GM18508 (cell line): ENCODE data around the gene P4HB.

Source experiments
- ATAC-seq: cut with Tn5 transposase; IDR thresholded peaks from one replicate; pipeline ENCODE4 v1.9.1; 2021; ENCODE audit warnings: moderate number of reproducible peaks; ENCODE audit not compliant: insufficient read depth, unreplicated experiment

Gene P4HB

DNA sequence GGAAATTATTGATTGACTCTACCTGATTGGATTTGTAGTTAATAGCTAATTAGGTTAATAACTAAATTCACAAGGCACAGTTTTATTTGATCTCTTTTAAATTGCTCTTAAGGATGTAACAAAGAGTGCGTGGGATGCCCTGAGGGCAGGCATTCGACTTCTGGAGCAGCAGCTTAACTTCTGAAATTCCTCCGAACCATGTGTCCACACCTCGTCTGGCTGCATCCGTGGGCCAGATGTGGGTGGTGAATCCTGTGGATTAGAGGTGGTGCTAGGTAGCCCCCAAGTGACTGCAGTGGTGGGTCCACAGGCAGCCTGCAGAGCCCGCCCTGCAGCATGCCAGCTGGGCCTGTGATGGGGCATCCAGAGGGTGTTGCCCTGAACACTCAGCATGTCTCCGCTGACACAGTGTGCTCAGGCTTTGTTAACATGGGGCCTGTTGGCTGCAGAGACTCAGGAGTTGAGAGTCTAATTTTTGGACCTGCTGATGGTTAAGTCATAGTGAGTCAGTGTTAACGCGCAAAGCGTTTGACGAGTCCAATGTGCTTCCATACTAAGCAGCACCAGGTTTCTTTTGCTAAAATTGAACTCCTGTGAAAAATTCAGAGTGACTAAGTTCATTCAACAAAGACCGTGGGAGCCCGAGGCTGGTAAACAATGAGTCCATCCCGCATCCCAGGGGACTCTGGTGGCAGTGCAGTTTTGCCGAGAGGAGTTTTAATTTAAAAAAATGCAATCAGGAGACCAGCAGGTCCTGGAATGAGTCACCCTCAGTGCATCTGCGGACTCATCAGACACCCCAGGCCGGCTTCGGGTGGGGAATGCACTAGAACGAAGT lies 37.9 kb upstream of the P4HB start:
- no peak for ATAC-seq

DNA sequence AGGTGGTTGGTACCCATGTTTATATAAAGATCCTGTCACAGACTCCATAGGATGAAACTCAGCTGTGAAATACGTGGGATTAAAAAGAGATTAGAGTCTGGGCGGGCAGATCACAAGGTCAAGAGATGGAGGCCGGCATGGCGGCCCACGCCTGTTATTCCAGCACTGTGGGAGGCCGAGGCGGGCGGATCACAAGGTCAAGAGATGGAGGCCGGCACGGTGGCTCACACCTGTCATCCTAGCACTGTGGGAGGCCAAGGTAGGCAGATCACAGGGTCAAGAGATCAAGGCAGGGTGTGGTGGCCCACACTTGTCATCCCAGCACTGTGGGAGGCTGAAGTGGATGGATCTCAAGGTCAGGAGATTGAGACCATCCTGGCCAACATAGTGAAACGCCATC lies 35.1 kb upstream of the P4HB start:
- no peak for ATAC-seq

- ATAC-seq: no peak
These were observed 30.9 kb upstream of the P4HB start for GRCh38 chr17:81891303-81891552.

DNA sequence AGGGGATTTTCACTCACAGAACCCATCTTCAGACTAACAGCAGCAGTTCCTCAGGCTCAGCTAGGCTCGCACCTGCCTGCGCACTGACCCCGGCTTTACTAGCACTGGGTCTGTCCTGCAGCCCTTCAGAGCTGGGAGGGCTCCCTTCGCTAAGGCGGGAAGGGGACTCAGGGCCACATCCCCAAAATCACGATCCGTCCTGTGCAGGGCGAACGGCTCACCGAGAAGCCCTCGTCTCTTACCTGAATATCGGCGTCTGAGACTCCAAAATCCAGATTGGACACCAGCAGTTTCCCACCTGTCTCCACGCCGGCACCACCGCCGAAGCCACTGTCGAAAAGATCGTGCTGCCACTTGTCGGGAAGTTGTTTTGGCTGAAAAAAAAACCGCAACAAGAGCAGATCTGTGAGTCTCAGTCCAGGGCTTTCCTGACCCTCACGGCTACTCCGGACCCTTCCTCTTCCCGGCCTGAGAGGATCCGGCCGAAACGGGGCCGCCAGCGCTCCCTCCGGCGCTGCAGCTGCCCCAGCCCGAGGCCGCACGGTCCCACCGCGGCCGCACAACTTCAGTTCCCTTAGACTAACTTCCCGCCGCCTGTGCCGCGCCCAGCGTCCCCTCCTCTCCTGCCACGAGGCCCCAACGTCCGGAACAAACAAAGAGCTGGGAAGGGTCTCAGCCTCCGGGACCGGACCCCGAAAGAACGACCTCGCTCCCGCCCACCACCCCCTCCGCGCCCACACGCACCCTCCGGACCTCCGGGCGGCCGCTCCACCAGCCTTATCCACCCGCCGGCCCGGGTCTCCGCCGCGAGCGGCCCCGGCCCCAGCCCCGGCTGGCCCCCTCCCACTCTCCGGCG lies 30.3 kb upstream of the P4HB start:
- ATAC-seq: no peak

- ATAC-seq: no peak
These were observed 29.3 kb upstream of the P4HB start for GRCh38 chr17:81889602-81890001.

DNA sequence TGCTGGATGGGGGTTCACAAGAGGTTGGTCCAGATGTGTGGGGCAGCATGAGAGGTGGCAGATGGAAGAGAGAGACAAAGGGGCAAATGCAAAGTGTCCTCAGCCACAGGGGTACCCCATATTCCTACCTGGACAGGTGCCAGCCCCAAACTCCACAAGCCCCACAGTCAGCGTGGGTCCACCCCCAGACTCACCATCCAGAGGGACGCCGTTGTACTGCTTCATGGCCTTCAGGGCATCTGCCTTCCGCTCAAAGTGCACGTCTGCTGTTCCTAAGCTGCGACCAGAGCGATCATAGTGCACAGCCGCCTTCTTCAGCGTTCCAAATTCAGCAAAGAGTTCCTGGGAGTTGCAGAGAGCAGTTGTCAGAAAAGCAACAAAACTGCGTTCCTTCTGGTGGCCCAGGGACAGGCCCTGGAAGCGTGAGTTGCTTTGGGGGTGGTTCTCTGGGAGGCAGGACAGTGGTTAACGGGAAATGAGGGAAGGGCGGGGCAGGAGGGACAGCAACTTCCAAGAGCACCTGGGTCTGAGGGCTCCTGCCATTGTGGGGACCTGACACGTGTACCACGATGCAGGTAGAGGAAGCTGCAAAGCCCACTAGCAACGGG lies 28.8 kb upstream of the P4HB start:
- ATAC-seq: no peak

DNA sequence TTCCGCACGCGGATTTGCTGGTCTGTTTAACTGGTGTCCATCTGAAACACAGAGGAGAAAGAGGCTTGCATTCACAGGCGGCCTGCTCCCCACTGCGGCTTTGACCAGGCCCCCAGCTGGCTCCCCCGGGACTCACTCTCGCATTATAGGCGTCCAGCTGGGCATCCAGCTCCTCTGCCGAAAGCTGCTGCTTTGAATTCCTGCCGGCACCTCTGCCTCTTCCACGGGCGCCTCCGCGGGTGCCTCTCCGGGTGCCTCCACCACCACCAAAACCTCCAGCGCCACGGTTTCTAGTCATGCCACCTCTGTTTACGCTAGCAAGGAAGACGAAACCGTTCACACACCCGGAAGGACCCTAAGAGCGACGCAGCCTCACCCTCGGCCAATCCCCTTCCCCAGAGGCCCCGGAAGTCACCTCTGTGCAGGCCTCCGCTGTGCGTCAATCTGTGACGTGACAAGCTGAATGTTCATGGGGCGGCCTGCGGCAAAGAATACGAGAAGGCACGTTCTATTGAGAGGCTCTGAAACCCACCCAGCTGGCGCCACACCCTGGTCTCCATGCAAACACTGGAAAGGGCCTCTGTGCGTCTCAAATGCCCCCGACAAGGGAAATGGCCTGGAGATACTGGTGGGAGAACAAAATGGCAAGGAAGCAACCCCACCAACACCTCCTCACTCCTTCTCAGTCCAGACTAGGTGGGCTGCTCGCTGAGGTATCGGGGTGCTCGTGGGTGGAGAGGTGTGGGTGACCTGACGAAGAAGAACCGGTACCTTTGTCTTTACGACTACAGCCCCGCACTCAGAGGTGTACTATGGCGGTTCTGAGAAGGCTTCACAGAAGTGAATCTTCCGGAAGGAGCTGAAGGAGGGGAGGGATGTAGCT lies 28.0 kb upstream of the P4HB start:
- no peak for ATAC-seq

GRCh38 chr17:81885869-81886548 lies 25.7 kb upstream of the P4HB start:
- no peak for ATAC-seq

- ATAC-seq: no peak
These were observed 25.1 kb upstream of the P4HB start for GRCh38 chr17:81885454-81885853.

GRCh38 chr17:81884968-81885367 lies 24.6 kb upstream of the P4HB start:
- ATAC-seq: no peak

GRCh38 chr17:81884520-81884919 lies 24.2 kb upstream of the P4HB start:
- no peak for ATAC-seq

DNA sequence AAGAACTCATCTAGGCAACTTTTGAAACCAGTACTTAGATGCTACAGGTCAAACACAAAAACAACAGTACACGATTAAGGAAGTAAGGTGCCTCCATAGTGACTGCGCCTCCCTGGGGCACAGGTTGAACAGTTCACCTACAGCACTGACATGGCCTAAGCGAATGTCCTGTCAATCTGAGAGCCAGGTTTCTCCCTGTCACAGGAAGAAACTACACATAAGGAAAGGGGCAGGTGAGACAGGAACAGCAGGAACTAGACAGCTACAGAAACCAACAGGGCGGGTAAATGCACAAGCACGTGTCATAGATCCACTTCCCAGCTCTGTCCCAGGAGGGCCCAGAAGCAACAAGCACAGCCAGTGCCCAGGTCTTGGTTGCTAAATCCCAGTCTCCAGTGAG lies 18.8 kb upstream of the P4HB start:
- ATAC-seq: no peak

GRCh38 chr17:81878294-81878693 lies 18.0 kb upstream of the P4HB start:
- ATAC-seq: no peak

- ATAC-seq: no peak
These were observed 17.2 kb upstream of the P4HB start for GRCh38 chr17:81877569-81877968.

DNA sequence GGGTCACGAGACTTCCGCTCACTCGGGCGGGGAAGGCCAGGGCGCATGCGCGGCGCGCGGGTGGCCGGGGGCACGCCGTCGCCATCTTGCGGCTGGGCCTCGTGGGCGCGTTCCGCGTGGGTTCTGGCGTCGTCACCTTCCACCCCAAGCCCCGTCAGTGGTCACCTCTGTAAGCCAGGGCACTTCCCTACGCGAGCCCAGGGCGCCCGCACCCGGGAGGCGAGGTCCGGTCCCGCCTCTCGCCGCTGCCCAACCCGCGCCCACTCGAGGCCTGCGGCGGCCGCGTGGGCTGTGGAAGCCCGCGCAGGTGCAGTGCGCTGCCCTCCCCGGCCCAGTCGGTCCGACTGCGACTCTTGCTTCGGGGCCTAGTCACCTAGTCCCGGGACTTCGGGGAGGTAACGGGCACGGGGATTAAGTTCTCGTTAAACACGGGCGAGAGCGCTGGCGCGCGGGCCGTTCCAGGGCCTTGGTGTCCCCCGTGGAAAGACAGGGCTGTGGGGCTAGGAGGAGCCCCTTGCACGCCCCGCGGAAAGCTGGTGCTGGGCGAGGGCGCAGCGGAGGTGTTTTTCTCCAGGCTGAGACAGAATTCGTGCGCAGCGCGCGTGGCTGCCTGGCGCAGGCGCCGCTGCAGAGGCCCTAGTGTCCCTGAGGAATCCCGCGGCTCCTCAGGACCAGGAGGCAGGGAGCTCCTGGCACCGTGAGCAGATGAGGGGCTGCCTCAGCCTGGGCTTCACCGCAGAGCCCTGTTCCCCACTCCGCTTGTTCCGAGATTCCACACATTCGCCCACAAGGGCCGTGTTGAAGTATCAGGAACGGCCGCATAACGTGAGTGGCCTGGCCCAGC lies 11.3 kb upstream of the P4HB start:
- no peak for ATAC-seq

- no peak for ATAC-seq
These were observed 10.6 kb upstream of the P4HB start, which contains the start of gene ARHGDIA for GRCh38 chr17:81870981-81871386. Gene ARHGDIA (minus strand): TSS chr17:81871337. CDS start chr17:81869930, 1,407 bp downstream.

GRCh38 chr17:81870131-81870980 lies 10.0 kb upstream of the P4HB start:
- ATAC-seq: no peak
